Endothelial cell (in vitro differentiated cells): ENCODE results near the gene WFS1. TPM values are rescaled to one million over a fixed set of nuclear protein-coding genes. Genes with fewer than 3 reads are reported as not detected.
A peak's percentile ranks its signal among the peaks of the same experiment; 100 is the strongest.

Source experiments
- DNase-seq: peaks from one replicate; pipeline ENCODE4 v3.0.0; 2021; ENCODE audit warnings: low spot score
- H3K27ac Mint-ChIP-seq: one replicate; pipeline ENCODE4 v1.8.0; 2021; ENCODE audit warnings: mixed read lengths, inconsistent platforms; ENCODE audit not compliant: unreplicated experiment
- H3K27me3 Mint-ChIP-seq: one replicate; pipeline ENCODE4 v1.8.0; 2021; ENCODE audit warnings: mild to moderate bottlenecking, moderate library complexity, mixed read lengths, inconsistent platforms; ENCODE audit not compliant: unreplicated experiment
- H3K36me3 Mint-ChIP-seq: one replicate; pipeline ENCODE4 v1.8.0; 2021; ENCODE audit warnings: mild to moderate bottlenecking, low read depth, mixed read lengths, inconsistent platforms; ENCODE audit not compliant: unreplicated experiment
- H3K4me1 Mint-ChIP-seq: one replicate; pipeline ENCODE4 v1.8.0; 2021; ENCODE audit warnings: mild to moderate bottlenecking, mixed read lengths, inconsistent platforms; ENCODE audit not compliant: unreplicated experiment
- H3K4me3 Mint-ChIP-seq: one replicate; pipeline ENCODE4 v1.8.0; 2021; ENCODE audit warnings: mild to moderate bottlenecking, mixed read lengths, inconsistent platforms; ENCODE audit not compliant: unreplicated experiment
- H3K9me3 Mint-ChIP-seq: one replicate; pipeline ENCODE4 v1.8.0; 2021; ENCODE audit warnings: mixed read lengths, inconsistent platforms; ENCODE audit not compliant: unreplicated experiment
- CTCF ChIP-seq: fragments of 200-600 bp; sonication (generic); IDR thresholded peaks from one replicate; pipeline ENCODE4 v1.5.0; 2021; ENCODE audit warnings: antibody characterized with exemption; ENCODE audit not compliant: unreplicated experiment
- total RNA-seq: library from RNA; stranded (reverse); fragmentation: NEBNext Ultra II Directional; extraction: Animal tissue kit (Norgen Biotek cat#: 25700); gene quantifications from one replicate; pipeline ENCODE4 v1.2.1, GENCODE V29; 2021; ENCODE audit not compliant: unreplicated experiment

The WFS1 gene
- total RNA-seq, 1 donor from 2014 or later: 53.2 TPM

- no peaks in the 10 kb centered on the region for H3K9me3 Mint-ChIP-seq
- TF ChIP-seq CTCF: no peak
- no peak overlapping the region for H3K27ac Mint-ChIP-seq
- H3K27me3 Mint-ChIP-seq: peaks cover 12% of the 10 kb centered on the region
- H3K36me3 Mint-ChIP-seq: peaks cover 33% of the 10 kb centered on the region
- H3K4me1 Mint-ChIP-seq: peaks cover 3% of the 10 kb centered on the region
- peak overlapping the region; percentile 9 for H3K4me3 Mint-ChIP-seq
- no peak for DNase-seq
Observed at GRCh38 chr4:6302869-6303268, 33.2 kb downstream of the WFS1 start.

DNA sequence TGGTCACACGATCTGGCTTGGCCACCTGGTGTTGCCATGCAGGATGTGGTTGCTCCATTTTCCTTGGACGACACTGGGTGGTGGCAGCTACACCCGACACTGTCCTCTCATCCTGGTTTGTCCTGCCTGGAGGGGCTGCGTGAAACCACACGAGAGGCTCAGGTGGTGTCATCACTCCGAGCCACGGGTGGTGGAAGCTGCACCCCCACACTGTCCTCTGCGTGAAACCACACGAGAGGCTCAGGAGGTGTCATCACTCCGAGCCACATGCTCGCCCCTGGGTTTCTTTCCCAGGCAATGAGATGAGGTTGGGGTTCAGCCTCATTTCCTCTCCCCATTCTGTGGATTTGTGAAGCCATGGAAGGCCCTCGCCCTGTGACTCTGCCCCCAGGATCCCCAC, 34.3 kb downstream of the WFS1 start:
- DNase-seq: no peak
- peaks cover 6% of the 10 kb centered on the region for H3K4me1 Mint-ChIP-seq
- H3K27me3 Mint-ChIP-seq: peaks cover 12% of the 10 kb centered on the region
- peaks cover 36% of the 10 kb centered on the region for H3K36me3 Mint-ChIP-seq
- no peak for TF ChIP-seq CTCF
- H3K27ac Mint-ChIP-seq: no peak overlapping the region
- H3K4me3 Mint-ChIP-seq: no peak overlapping the region
- H3K9me3 Mint-ChIP-seq: no peaks in the 10 kb centered on the region

DNA sequence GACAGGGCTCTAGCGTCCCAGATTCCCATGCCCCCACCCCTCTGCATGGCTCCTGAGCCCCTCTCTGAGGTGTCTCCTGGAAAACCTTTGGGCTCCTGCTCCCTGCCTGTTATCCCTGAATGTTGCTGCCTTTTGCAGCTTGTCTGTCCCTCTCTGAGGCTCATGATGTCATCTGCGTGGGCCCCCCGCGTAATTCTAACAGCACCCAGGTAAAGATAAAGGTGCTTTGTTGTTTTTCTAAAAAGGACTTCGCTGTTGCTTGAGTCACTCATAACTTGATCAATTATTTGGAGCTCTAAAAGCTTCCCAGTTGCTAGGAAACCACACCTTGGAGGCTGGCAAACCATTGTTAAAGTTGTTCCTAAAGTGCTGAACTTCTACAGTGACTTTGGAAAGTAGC, 36.6 kb downstream of the WFS1 start:
- Mint-ChIP-seq H3K4me1 (peaks cover 15% of the 10 kb centered on the region), H3K27me3 (peaks cover 5% of the 10 kb centered on the region), H3K36me3 (peaks cover 31% of the 10 kb centered on the region), H3K9me3 (no peaks in the 10 kb centered on the region), H3K4me3 (no peak overlapping the region), H3K27ac (no peak overlapping the region)
- no peak for DNase-seq
- no peak for TF ChIP-seq CTCF

GRCh38 chr4:6307230-6307629, 37.6 kb downstream of the WFS1 start:
- peaks cover 24% of the 10 kb centered on the region for H3K36me3 Mint-ChIP-seq
- no peaks in the 10 kb centered on the region for H3K9me3 Mint-ChIP-seq
- no peak for DNase-seq
- no peak for TF ChIP-seq CTCF
- peaks cover 5% of the 10 kb centered on the region for H3K27me3 Mint-ChIP-seq
- H3K27ac Mint-ChIP-seq: no peak overlapping the region
- H3K4me1 Mint-ChIP-seq: peaks cover 15% of the 10 kb centered on the region
- H3K4me3 Mint-ChIP-seq: no peak overlapping the region

DNA sequence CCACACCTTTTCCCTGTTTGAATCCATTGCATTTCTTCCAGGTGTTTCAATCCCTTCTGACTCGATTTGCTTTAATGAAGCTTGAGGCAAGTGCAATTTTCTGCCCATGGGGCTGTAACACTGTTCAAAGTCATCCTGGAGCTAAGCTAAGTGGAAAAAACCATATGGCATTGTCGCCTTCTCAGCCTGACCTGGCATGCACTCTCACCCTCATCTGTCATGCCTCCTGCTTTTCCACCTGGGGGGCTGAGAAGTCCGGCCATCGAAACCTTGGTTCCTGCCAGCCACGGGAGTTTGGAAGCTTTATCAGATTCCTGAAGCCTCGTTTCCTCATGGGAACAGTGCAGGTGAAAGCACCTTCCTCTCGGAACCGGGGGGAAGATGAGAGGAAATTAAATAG, 38.2 kb downstream of the WFS1 start:
- peaks cover 5% of the 10 kb centered on the region for H3K27me3 Mint-ChIP-seq
- no peak overlapping the region for H3K4me3 Mint-ChIP-seq
- H3K27ac Mint-ChIP-seq: no peak overlapping the region
- H3K9me3 Mint-ChIP-seq: no peaks in the 10 kb centered on the region
- no peak for DNase-seq
- H3K36me3 Mint-ChIP-seq: peaks cover 17% of the 10 kb centered on the region
- TF ChIP-seq CTCF: no peak
- H3K4me1 Mint-ChIP-seq: peaks cover 15% of the 10 kb centered on the region
